Caki2 (cell line): ENCODE results near the gene DDAH1. TPM values are rescaled to one million over a fixed set of nuclear protein-coding genes. Genes with fewer than 3 reads are reported as not detected.

Source experiments
- DNase-seq: peaks from one replicate; pipeline ENCODE4 v3.0.0-alpha.2; 2015; ENCODE audit warnings: low read depth
- in situ Hi-C: cut with HindIII; loops from 2 replicates; pipeline ENCODE4 v1.10.0; 2016; ENCODE audit warnings: low sequenced_read_pairs, low pct_unique_long_range_greater_than_20kb, mixed read lengths
- total RNA-seq: library from RNA; depleted of rRNA; stranded (reverse); fragments of >200 nt; shearing (Covaris generic); gene quantifications from 2 replicates; pipeline ENCODE4 v1.2.3, GENCODE V29; 2014; ENCODE audit warnings: low replicate concordance

Gene DDAH1
- total RNA-seq, 1 experiment from 2014 or later: 16.9 TPM

- in situ Hi-C loops: no loop called here
- no peak for DNase-seq
Observed at GRCh38 chr1:85451236-85451830, 13.6 kb downstream of the DDAH1 start.

- in situ Hi-C loops: no loop called here
- no peak for DNase-seq
Observed at GRCh38 chr1:85450832-85451231, 14.1 kb downstream of the DDAH1 start.

- in situ Hi-C loops: no loop called here
Observed at GRCh38 chr1:85449356-85449755, 15.6 kb downstream of the DDAH1 start.

GRCh38 chr1:85448358-85448757, 16.6 kb downstream of the DDAH1 start:
- DNase-seq: no peak
- in situ Hi-C loops: no loop called here

More at GRCh38 chr1:85449356-85449755, 15.6 kb downstream of the DDAH1 start:
- no peak for DNase-seq

GRCh38 chr1:85447006-85447943, 17.7 kb downstream of the DDAH1 start:
- no peak for DNase-seq

GRCh38 chr1:85445906-85446305, 19.1 kb downstream of the DDAH1 start:
- no peak for DNase-seq
- in situ Hi-C loops: no loop called here

More at GRCh38 chr1:85447006-85447943, 17.7 kb downstream of the DDAH1 start:
- in situ Hi-C loops: no loop called here

GRCh38 chr1:85444381-85444780, 20.6 kb downstream of the DDAH1 start:
- no peak for DNase-seq
- in situ Hi-C loops: no loop called here

GRCh38 chr1:85440612-85441011, 24.3 kb downstream of the DDAH1 start:
- DNase-seq: no peak
- in situ Hi-C loops: no loop called here

GRCh38 chr1:85438353-85438752, 26.6 kb downstream of the DDAH1 start:
- in situ Hi-C loops: no loop called here
- no peak for DNase-seq

GRCh38 chr1:85437139-85437538, 27.8 kb downstream of the DDAH1 start:
- in situ Hi-C loops: no loop called here
- DNase-seq: no peak

GRCh38 chr1:85433096-85433495, 31.9 kb downstream of the DDAH1 start:
- no peak for DNase-seq
- in situ Hi-C loops: no loop called here

- in situ Hi-C loops: no loop called here
Observed at GRCh38 chr1:85428471-85429089, 36.4 kb downstream of the DDAH1 start.

GRCh38 chr1:85427849-85428248, 37.1 kb downstream of the DDAH1 start:
- in situ Hi-C loops: no loop called here
- DNase-seq: no peak

More at GRCh38 chr1:85428471-85429089, 36.4 kb downstream of the DDAH1 start:
- DNase-seq: no peak

- in situ Hi-C loops: no loop called here
- no peak for DNase-seq
Observed at GRCh38 chr1:85427331-85427730, 37.6 kb downstream of the DDAH1 start.

- in situ Hi-C loops: no loop called here
- DNase-seq: no peak
Observed at GRCh38 chr1:85421179-85421578, 43.8 kb downstream of the DDAH1 start.

- no peak for DNase-seq
Observed at GRCh38 chr1:85420199-85420598, 44.8 kb downstream of the DDAH1 start.

GRCh38 chr1:85417876-85418275, 47.1 kb downstream of the DDAH1 start:
- in situ Hi-C loops: no loop called here
- no peak for DNase-seq

More at GRCh38 chr1:85420199-85420598, 44.8 kb downstream of the DDAH1 start:
- in situ Hi-C loops: no loop called here

- in situ Hi-C loops: no loop called here
- DNase-seq: no peak
Observed at GRCh38 chr1:85417017-85417416, 47.9 kb downstream of the DDAH1 start.

- no peak for DNase-seq
- in situ Hi-C loops: no loop called here
Observed at GRCh38 chr1:85413169-85413568, 51.8 kb downstream of the DDAH1 start.
